HG03280 (cell line): ENCODE measurements around the gene EML5.
"Not testable (repeated sequence)": the region's sequence is repeated elsewhere in the genome, so short reads cannot be mapped to it uniquely, and the experiment has no call there.

Experiments used
- ATAC-seq: cut with Tn5 transposase; IDR thresholded peaks from one replicate; pipeline ENCODE4 v1.9.1; 2021; ENCODE audit warnings: mild to moderate bottlenecking, moderate library complexity; ENCODE audit not compliant: unreplicated experiment

Gene EML5

DNA sequence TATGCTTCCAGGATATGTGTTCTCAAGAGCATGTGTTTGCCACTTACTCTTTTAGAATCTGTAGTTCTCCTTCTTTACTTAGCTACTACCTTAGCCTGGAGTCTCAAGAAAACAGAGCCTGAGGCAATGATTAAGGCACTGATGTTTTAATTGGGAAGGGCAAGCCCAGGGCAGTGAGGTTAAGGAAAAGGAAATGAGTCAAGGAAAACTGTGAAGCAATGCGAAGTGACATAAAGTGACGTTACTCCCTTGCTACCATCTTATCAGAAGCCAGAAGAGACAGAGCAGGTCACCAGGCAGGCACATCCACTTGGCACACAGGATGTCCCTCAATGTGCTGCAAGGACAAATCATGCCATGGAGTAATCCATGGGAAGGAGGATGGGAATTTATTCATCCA is 11.3 kb upstream of the EML5 start:
- no peak for ATAC-seq

DNA sequence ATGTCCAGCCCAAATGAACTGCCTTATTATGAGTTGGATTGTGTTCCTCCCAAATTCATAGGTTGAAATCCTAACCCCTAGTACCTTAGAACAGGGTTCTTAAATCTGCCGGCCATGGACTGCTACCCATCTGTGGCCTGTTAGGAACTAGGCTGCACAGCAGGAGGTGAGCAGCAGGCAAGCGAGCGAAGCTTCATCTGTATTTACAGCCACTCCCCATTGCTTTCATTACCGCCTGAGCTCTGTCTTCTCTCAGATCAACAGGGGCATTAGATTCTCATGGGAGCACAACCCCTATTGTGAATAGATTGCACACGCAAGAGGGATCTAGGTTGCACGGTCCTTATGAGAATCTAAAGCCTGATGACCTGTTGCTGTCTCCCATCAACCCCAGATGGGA is 9.8 kb upstream of the EML5 start:
- ATAC-seq, result no peak

GRCh38 chr14:88799522-88799921 is 6.8 kb upstream of the EML5 start:
- ATAC-seq, result no peak

DNA sequence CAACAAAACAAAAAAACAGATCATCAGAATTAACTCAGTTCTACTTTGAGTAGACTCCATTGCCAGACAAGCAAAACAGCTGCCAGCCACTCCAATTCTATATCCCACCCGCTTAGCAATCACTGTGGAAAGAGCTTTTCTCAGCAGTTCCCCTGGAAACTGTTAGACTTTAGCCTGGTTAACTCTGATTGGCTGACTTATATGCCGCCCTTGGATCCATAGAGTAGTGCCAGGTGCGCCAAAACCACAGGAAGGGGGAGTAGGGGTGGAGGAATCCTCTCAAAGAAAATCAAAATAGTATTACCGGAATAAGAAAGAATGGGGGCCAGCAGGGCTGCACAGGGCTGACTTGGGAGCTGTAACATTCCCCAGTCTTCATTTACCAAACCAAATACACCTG is 5.4 kb upstream of the EML5 start:
- ATAC-seq, result no peak

DNA sequence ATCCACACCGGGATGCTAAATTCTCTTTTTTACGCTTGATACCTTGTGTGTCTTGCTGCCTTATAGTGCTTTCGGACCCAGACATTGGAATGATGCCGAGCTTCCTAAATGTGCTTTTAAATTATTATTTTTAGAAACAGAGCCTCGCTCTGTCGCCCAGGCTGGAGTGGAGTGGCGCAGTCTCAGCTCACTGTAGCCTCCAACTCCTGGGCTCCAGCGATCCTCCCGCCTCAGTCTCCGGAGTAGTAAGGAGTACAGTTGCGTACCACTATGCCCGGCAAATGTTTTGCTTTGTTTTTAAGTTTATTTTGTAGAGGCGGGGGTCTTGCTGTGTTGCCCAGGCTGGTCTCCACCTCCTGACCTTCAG is 489 bp upstream of the EML5 start:
- no peak for ATAC-seq

GRCh38 chr14:88791629-88792472 is 902 bp downstream of the EML5 start:
- ATAC-seq, result no peak

DNA sequence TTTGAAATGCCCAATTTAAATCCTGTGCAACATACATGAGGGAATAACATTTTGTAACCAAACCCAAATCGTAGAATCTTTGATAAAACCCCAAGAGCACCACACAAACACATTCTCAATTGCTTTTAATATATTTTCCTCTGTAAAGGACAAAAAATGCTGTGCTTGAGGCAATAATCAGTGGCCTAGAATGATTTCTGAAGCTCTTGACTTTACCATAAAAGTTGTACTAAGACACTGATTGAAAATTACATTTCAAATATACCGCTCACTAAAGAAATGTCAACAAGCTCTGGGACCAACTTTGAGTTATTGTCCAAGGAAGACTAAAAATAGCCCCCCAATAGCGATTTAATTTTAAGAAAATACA is 1.5 kb downstream of the EML5 start:
- no peak for ATAC-seq

DNA sequence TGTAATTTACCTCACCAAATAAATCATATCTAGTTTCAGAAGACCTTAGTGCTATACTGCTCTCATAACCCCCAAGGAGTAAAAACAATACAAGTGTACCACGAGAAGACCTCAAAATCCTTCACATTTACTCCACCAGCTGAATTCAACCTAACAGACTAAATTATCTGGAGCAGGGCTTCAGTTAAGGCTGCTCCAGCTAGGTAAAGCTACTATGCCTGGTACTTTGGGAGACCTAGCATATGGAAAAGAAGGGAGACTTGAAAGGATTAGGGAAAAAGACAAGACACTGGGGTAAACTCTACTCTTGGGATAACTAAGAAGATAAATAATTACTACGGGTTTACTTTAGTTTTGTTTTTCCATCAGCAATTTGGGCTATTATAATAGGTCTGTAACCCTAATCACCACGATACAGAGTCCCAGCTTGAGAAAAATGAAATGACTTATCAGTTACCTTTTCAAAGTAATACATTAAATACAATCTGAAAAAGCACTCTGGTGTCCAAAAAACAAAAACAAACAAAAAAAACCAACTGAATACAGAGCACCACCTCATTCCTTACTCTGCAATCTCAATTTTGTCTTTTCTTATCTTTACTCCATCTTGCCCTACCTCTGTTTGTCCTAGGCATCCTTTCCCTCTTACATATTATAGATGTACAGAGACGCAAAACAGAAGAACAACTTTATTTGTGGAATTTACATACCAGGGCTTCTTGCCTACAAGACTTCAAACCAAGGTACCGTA is 2.1 kb downstream of the EML5 start:
- no peak for ATAC-seq

- ATAC-seq, result not testable (repeated sequence)
Measured at GRCh38 chr14:88789573-88789972, 3.2 kb downstream of the EML5 start.

DNA sequence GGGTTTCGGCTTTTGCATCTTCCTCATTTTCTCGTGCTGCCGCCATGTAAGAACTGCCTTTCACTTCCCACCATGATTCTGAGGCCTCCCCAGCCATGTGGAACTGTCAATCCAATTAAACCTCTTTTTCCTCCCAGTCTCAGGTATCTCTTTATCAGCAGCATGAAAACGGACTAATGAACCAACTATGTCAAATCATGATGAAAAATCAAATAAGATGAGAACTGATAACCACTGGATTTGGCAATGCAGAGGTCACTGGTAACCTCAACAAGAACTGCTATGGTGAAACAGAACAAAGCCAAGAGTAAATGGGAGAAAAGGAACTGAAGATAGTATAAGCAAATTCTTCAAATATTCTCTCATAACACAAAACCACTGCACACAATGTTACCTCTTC is 6.0 kb downstream of the EML5 start:
- no peak for ATAC-seq

DNA sequence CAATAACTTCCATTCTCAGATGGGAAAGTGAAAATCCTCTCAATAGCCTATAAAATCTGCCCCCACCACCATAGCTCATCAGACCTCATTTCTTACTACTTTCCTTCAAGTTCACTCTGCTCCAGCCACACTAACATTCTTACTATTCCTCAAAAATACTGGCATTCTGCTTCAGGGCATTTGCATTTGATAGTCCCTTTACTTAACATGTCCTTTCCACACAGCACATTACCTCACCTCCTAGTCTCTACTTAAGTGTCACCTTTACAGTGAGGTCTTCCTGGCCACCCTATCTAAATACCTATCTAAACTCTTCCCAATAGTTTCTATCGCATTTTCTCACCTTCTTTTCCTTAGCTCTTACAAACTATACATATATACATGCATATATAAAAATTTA is 6.8 kb downstream of the EML5 start:
- no peak for ATAC-seq

GRCh38 chr14:88775532-88775931 is 17.2 kb downstream of the EML5 start:
- no peak for ATAC-seq

DNA sequence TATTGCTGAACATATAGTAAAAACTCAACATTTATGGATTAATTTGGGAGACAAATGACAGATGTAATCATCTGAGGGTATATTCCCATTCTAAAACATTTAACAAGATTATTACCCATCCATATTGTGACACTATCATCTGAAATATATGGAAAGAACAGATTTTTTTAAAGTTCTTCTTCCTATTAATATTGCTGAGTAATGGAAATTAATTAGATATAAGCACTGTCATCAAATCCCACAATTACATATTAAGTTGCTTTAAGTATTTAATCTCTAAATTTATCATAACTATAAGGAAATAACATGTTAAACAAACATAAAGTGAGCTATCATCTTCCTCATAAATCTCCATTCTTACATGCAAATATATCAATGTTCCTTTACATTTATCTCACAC is 22.0 kb downstream of the EML5 start:
- ATAC-seq, result no peak

- ATAC-seq, result no peak
Measured at GRCh38 chr14:88765130-88765529, 27.6 kb downstream of the EML5 start.

DNA sequence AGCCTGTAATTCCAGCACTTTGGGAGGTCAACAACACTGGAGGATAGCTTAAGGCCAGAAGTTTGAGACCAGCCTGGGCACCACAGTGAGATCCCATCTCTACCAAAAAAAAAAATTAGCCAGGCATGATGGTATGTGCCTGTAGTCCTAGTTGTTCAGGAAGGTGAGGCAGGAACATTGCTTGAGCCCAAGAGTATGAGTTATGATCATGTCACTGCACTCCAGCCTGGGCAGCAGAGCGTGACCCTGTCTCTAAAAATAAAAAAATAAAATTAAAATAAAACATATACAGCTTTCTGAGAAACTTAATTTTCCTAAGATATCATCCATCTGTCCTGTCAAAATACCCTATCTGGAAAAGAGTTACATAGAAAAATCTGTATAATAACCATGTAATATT is 38.9 kb downstream of the EML5 start:
- no peak for ATAC-seq

DNA sequence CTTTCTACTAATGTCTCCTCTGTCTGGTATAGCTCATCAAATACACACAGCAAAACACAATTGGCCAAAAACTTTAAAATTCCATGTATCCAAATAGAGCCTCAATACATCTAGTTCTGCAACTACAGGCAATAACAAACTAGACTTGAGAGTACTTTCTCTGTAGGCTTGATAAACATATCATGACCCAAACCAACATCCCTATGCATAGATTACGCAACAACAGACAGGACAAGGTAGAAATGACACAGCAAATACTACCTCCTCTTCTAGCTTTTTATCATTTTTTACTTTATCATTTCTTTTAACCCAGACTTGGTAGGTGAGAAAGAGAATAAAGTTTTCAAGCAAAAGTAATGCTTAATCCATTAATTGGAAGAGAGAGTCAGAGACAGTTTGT is 41.8 kb downstream of the EML5 start:
- ATAC-seq, result no peak

DNA sequence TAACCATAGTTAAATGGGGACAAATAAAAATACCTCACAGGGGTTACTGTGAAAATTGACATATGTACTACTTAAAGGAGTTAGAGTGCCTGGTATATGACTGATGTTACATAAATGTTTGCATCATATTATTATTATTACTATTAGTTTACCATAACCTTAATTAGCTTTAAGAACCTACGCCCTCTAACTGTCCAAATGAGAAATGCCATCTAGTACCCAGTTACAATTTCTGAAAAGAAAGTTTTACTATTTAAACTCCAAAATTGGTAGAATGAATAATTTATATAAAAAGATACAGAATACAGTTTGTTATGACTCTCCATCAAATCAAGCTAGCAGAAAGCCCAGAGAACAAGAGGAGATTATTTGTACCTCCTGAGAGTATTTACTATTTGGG is 42.3 kb downstream of the EML5 start:
- ATAC-seq, result no peak

DNA sequence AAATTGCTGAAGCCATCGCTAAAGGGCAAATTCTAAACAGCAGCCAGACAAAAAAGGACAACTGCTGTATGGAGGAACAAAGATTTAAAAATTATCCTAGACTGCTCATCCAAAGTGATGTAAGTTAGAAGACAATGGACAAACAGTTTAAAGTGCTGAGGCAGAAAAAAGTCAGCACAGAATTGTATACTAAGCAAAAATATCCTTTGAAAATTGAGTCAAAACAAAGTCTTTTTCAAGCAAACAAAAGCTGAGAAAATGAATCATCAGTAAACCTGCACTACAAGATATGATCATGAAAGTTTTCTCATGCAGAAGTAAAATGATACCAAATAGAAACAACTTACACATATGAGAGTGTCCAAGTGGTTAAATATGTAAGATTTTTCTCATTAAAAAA is 43.6 kb downstream of the EML5 start:
- ATAC-seq, result no peak

- ATAC-seq, result no peak
Measured at GRCh38 chr14:88748288-88748687, 44.5 kb downstream of the EML5 start.

GRCh38 chr14:88746052-88746451 is 46.7 kb downstream of the EML5 start:
- no peak for ATAC-seq

DNA sequence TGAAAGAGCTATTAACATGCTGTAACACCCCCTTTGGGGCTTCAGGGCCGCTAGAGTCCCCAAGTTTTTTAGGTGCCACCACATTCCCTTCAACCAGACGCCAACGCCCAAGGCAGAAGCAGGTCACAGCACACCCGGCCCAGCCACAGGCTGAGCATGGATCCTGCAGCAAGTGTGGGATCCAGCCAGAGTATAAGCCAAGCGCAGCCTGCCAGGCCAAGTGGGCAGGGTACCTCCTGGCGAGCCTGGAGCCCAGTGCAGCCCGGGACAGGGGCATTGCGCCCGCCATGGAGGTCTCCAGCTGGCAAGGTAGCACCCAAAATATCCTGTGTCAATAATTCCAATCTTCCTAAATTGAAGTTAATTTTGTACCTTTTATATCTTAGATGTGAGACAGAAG is 55.5 kb downstream of the EML5 start:
- no peak for ATAC-seq

- no peak for ATAC-seq
Measured at GRCh38 chr14:88733121-88733520, 59.6 kb downstream of the EML5 start.

- ATAC-seq, result no peak
Measured at GRCh38 chr14:88729159-88729558, 63.6 kb downstream of the EML5 start.
